ENCODE results near the gene CRLF1.
A peak's percentile ranks its signal among the peaks of the same experiment; 100 is the strongest.

CRLF1 gene

GRCh38 chr19:18636183-18636968 lies 29.8 kb upstream of the CRLF1 start:
- DNase-seq = peak; percentile 75 to 95 (median 92)

GRCh38 chr19:18635831-18636182 lies 29.2 kb upstream of the CRLF1 start:
- no peak for DNase-seq

- no peak for DNase-seq
Observed at GRCh38 chr19:18634612-18635297, 28.2 kb upstream of the CRLF1 start.

GRCh38 chr19:18633321-18633720 lies 26.7 kb upstream of the CRLF1 start:
- no peak for DNase-seq

GRCh38 chr19:18629166-18630088 lies 22.8 kb upstream of the CRLF1 start:
- no peak for DNase-seq

- no peak for DNase-seq
Observed at GRCh38 chr19:18626906-18627305, 20.3 kb upstream of the CRLF1 start.

GRCh38 chr19:18620902-18621301 lies 14.3 kb upstream of the CRLF1 start:
- DNase-seq = no peak

GRCh38 chr19:18620311-18620710 lies 13.7 kb upstream of the CRLF1 start:
- DNase-seq = no peak

- DNase-seq = no peak
Observed at GRCh38 chr19:18618236-18618635, 11.6 kb upstream of the CRLF1 start.

- no peak for DNase-seq
Observed at GRCh38 chr19:18617562-18617961, 11.0 kb upstream of the CRLF1 start.

- DNase-seq = no peak
Observed at GRCh38 chr19:18616023-18616422, 9.4 kb upstream of the CRLF1 start.

GRCh38 chr19:18613589-18614234 lies 7.1 kb upstream of the CRLF1 start:
- no peak for DNase-seq

- peak in 10 of 14 donors; percentile 7 to 45 (median 24) for DNase-seq
Observed at GRCh38 chr19:18612772-18613588, 6.4 kb upstream of the CRLF1 start, which contains the start of gene TMEM59L. Gene TMEM59L (plus strand): TSS chr19:18612870. CDS start chr19:18612959, 89 bp downstream.

- DNase-seq = no peak
Observed at GRCh38 chr19:18612051-18612771, 5.6 kb upstream of the CRLF1 start.

- DNase-seq = no peak
Observed at GRCh38 chr19:18611327-18612050, 4.9 kb upstream of the CRLF1 start.

GRCh38 chr19:18610556-18611326 lies 4.1 kb upstream of the CRLF1 start:
- DNase-seq = no peak

- DNase-seq = no peak
Observed at GRCh38 chr19:18610245-18610555, 3.6 kb upstream of the CRLF1 start.

- no peak for DNase-seq
Observed at GRCh38 chr19:18609717-18610051, 3.1 kb upstream of the CRLF1 start.
